HG02870 (cell line): Measurements from ENCODE around the gene KCNJ10.

Experiments
- ATAC-seq: cut with Tn5 transposase; IDR thresholded peaks from one replicate; pipeline ENCODE4 v1.9.1; 2021; ENCODE audit warnings: mild to moderate bottlenecking, moderate library complexity; ENCODE audit not compliant: unreplicated experiment

KCNJ10 gene

GRCh38 chr1:159992161-159992560 is 77.8 kb downstream of the KCNJ10 start:
- ATAC-seq = no peak

GRCh38 chr1:159991513-159991912 is 78.4 kb downstream of the KCNJ10 start:
- ATAC-seq = no peak

- ATAC-seq = no peak
Observed at GRCh38 chr1:159990005-159990404, 80.0 kb downstream of the KCNJ10 start.

GRCh38 chr1:159989581-159989980 is 80.4 kb downstream of the KCNJ10 start:
- no peak for ATAC-seq

GRCh38 chr1:159988006-159988405 is 82.0 kb downstream of the KCNJ10 start:
- no peak for ATAC-seq

- ATAC-seq = no peak
Observed at GRCh38 chr1:159987186-159987585, 82.8 kb downstream of the KCNJ10 start.

- no peak for ATAC-seq
Observed at GRCh38 chr1:159986531-159986930, 83.4 kb downstream of the KCNJ10 start.

GRCh38 chr1:159986093-159986492 is 83.9 kb downstream of the KCNJ10 start:
- no peak for ATAC-seq

GRCh38 chr1:159985473-159985872 is 84.5 kb downstream of the KCNJ10 start:
- ATAC-seq = no peak

GRCh38 chr1:159983681-159984080 is 86.3 kb downstream of the KCNJ10 start:
- no peak for ATAC-seq

- ATAC-seq = no peak
Observed at GRCh38 chr1:159982280-159982679, 87.7 kb downstream of the KCNJ10 start.

GRCh38 chr1:159981351-159982055 is 88.5 kb downstream of the KCNJ10 start:
- no peak for ATAC-seq

- ATAC-seq = no peak
Observed at GRCh38 chr1:159980786-159981185, 89.2 kb downstream of the KCNJ10 start.

- ATAC-seq = no peak
Observed at GRCh38 chr1:159980076-159980475, 89.9 kb downstream of the KCNJ10 start.

GRCh38 chr1:159979257-159979656 is 90.7 kb downstream of the KCNJ10 start:
- ATAC-seq = no peak

GRCh38 chr1:159978107-159978398 is 91.9 kb downstream of the KCNJ10 start:
- ATAC-seq = no peak

GRCh38 chr1:159977364-159978106 is 92.4 kb downstream of the KCNJ10 start:
- no peak for ATAC-seq

- no peak for ATAC-seq
Observed at GRCh38 chr1:159974350-159974965, 95.5 kb downstream of the KCNJ10 start.

- ATAC-seq = no peak
Observed at GRCh38 chr1:159973350-159973940, 96.5 kb downstream of the KCNJ10 start.

GRCh38 chr1:159972443-159973205 is 97.3 kb downstream of the KCNJ10 start:
- no peak for ATAC-seq

GRCh38 chr1:159970932-159971342 is 99.0 kb downstream of the KCNJ10 start:
- ATAC-seq = no peak
